Measurements from ENCODE around the gene ELFN1.

The ELFN1 gene

DNA sequence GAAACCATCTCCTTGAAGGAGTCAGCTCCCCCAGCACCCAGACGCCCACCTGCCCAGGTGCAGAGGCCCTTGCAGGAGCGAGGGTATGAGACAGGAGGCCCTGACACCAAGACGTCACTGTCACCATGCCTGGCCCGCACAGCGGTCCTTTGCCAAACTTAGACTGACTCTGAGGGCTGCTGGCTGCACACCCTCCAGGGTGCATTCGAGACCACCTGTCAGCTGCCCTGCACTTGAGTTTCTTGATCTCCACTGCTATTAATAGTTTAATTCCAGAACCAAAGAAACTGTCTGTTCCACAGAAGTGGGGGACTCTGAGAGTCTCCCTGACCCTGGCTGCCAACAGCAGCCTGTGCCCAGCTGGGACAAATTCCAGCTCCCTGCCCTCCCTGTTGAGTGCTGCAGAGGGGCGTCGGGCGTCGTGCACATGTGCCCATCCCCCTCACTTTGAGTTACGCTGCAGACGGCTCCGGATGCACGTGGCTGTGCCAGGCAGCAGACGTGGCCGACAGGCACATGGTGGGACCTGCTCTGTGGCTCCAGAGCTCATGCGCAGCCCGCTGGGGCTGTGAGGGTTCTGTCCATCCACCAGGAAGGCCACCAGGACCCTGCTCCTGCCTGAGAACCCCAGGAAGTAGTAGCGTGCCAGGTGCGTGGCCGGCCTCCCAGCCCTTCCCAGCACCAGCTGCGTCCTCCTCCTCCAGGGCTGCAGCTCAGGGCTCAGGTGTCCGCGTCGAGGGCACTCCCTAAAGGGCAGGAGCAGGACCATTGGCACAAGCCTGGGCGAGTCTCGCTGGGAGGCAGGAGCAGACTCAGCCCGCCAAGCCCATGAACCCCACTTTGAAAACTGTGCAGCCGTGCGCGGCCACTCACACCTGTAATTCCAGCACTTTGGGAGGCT lies 24.8 kb downstream of the ELFN1 start:
- no peak for DNase-seq (ENCODE audit: low read depth in 2 of 2)

DNA sequence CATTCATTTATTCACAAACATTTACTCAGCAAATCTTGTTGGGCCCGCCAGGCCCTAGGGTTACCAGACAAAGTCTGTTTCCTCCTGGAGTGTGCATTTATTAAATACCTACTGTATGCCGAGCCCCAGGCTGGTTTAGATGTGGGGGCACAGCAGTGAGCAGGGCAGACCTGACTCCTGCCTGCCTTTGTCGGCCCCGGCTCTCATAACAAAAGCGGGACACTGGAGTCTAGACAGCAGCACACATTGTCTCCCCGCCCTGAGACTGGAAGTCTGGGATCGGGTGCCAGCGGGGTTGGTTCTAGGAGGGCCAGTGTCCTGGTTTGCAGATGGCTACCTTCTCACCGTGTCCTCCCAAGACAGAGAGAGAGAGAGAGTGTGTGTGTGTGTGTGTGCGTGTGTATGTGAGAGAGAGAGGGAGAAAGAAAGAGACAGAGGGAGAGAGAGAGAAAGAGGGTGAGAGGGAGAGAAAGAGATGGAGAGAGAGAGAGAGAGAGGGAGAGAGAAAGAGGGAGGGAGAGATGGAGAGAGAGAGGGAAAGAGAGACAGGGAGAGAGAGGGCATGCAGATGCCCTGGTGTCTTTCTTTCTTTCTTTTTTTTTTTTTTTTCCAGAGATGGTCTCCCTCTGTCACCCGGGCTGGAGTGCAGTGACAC lies 25.9 kb downstream of the ELFN1 start:
- no peak for DNase-seq (ENCODE audit: low read depth in 2 of 2)

DNA sequence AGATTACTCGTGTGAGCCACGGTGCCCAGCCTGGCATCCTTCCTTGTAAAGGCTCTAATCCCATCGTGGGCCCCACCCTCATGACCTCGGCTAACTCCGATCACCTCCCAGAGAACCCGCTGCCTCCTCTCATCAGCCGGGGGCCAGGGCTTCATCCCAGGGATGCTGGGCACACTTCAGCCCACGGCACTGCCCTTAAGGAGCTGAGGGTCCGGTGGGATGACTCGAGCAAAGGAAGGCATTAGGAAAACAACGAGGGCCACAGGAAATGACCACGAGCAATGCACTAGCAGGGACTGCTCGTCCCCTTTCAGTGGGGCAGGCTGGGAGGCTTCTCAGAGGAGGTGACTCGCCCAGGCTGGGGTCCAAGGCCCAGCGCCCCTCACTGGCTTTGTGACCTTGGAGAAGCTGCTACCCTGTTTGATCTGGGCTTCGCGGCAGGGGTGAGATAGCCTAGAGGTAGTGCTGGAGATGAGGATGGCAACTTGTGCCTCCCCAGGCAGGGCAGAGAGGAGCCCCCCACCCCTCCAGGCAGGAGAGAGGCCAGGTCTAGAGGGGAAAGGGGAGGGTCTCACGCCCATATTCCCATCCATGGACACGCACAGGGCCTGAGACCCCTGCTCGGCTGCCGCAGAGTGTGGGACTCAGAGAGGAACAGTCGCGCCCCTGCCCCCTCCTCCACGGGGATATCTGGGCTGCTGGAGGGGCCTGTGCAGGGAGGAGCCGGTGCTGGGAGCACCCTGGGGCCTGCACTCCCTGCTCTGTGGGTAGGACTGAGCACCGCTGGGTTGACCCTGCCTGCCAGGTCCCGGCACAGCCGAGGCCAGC lies 26.8 kb downstream of the ELFN1 start:
- no peak for DNase-seq (ENCODE audit: low read depth in 2 of 2)

- no peak for DNase-seq (ENCODE audit: low read depth in 2 of 2)
These were observed 27.5 kb downstream of the ELFN1 start for GRCh38 chr7:1697499-1698125.

DNA sequence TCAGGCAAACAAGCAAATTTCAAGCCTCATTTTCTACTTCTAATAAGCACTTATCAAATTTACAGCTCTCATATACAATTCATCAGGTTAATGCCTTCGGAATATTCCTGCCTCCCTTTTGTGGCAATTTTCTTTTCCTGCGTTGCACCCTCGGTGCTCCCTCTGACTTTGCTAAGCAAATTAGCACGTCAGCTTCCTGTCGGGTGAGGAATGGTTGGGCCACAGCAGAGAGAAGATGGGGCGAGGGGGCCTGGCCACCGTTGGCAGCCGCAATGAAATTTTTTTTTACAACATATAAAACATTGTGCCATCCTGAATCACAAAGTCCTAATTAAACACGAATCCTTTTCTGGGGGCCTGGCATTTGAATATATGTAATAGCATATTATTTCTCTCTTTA lies 28.1 kb downstream of the ELFN1 start:
- no peak for DNase-seq (ENCODE audit: low read depth in 2 of 2)

- no peak for DNase-seq (ENCODE audit: low read depth in 2 of 2)
These were observed 28.9 kb downstream of the ELFN1 start for GRCh38 chr7:1698951-1699350.

DNA sequence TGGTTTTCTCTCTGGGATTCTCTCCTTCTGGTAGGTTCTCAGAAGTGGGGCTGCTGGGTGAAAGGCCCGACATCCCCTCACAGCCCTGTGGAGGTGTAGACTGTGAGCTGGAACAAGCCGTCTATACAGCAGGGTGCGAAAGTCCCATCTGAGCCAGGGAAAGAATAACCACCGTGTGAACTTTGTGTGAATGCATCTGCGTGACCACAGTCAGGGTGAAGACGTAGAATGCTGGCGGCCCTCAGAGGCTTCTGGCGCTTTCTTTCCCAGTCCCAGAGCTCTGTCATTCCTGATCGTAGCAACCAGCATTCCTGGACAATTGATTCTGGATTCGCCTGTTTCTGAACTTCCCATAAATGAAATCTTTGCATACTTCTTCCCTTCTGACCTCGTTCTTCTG lies 30.0 kb downstream of the ELFN1 start:
- no peak for DNase-seq (ENCODE audit: low read depth in 2 of 2)

- DNase-seq (ENCODE audit: low read depth in 2 of 2), result no peak
These were observed 30.7 kb downstream of the ELFN1 start for GRCh38 chr7:1700536-1701333.

- DNase-seq (ENCODE audit: low read depth in 2 of 2), result no peak
These were observed 32.6 kb downstream of the ELFN1 start for GRCh38 chr7:1702652-1703051.

DNA sequence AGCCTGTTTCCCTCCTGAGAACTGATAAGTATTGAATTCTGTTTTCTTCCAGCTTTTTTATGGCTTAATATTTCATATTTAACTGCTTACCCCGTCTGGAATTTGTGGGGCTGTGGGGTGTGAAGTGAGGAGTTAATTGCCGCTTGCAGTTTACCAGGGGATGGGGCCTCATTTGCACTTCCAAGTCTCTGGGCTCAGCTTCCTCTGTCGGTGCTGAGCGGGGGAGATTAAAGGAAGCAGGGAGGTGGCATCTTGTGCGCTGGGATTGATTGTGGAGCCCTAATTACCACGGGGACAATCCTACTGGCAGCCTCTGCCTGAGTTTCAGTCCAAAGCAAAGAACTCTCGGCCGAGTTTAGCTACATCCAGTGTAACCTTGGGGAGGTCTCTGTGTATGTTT lies 33.4 kb downstream of the ELFN1 start:
- DNase-seq (ENCODE audit: low read depth in 2 of 2), result no peak

GRCh38 chr7:1703871-1704810 lies 34.1 kb downstream of the ELFN1 start:
- DNase-seq (ENCODE audit: low read depth in 2 of 2), result no peak

DNA sequence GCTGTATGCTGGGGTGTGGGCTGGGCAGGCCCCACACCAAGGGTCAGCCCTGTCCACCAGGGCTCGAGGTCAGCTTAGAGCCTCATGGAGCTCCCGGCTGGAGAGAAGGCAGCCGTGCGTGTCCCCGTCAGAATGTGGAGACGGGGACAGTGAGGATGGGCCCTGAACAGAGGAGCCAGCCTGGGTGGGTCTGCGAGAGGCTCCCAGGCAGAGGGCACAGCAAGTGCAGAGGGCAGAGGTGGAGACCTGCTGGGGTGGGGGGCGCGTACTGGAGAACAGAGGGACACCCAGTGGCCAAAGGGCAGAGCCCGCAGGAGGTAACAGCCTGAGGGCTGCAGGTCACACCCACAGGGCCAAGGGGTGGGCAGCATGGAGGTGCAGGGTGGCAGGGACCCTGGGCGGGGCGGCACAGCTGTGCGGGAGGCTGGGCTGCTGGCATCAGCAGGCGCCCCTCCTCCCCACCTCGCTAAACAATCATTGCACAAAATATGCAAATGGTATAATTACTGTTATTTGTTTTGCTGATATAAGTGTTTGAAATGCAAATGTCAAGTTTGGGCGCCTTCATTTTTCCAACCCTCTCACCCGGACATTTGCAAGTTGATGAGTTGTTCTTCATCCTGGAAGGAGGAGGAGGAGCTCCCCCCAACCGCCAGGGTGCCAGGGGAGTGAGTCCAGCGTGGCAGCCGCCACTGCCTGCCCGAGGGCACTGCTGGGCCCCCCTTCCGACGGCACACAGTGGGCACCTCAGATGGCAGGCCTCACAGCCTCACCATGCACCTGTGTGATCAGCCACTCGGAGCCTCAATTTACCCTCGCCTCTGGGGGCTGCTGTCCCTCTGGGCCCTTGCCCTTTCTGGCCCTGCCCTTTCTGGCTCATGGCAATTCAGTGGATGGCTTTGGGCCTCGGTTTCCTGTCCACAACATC lies 35.0 kb downstream of the ELFN1 start:
- DNase-seq (ENCODE audit: low read depth in 2 of 2), result no peak

DNA sequence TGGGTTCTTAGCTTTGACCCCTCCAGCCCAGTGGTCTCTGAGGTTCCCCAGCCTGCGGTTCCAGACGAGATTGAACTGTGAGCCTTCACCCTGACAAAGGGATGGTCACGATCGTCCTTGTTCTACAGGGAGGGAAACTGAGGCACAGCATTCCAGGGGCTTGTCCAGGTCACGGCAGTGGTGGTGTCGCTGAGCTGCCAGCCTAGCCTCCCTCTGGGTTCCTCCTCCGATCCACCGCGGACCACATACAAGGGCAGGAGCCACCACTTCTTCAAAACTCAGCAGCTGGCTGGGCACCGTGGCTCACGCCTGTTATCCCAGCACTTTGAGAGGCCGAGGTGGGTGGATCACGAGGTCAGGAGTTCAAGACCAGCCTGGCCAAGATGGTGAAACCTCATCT lies 35.8 kb downstream of the ELFN1 start:
- no peak for DNase-seq (ENCODE audit: low read depth in 2 of 2)

DNA sequence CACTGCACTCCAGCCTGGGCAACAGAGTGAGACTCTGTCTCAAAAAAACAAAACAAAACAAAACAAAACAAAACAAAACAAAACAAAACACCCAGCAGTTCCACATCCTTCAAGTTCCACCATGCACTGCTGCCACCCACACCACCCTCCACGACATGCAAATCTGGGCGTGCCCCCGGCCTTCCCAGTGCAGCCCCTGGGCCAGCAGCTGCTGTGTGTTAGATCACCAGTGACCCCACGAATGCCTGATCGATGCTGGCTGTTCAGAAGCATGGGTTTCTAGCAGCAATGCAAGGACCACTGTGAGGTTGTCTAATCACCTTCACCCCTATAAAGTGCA lies 36.3 kb downstream of the ELFN1 start:
- DNase-seq (ENCODE audit: low read depth in 2 of 2), result no peak

- no peak for DNase-seq (ENCODE audit: low read depth in 2 of 2)
These were observed 36.9 kb downstream of the ELFN1 start for GRCh38 chr7:1706721-1707613.

DNA sequence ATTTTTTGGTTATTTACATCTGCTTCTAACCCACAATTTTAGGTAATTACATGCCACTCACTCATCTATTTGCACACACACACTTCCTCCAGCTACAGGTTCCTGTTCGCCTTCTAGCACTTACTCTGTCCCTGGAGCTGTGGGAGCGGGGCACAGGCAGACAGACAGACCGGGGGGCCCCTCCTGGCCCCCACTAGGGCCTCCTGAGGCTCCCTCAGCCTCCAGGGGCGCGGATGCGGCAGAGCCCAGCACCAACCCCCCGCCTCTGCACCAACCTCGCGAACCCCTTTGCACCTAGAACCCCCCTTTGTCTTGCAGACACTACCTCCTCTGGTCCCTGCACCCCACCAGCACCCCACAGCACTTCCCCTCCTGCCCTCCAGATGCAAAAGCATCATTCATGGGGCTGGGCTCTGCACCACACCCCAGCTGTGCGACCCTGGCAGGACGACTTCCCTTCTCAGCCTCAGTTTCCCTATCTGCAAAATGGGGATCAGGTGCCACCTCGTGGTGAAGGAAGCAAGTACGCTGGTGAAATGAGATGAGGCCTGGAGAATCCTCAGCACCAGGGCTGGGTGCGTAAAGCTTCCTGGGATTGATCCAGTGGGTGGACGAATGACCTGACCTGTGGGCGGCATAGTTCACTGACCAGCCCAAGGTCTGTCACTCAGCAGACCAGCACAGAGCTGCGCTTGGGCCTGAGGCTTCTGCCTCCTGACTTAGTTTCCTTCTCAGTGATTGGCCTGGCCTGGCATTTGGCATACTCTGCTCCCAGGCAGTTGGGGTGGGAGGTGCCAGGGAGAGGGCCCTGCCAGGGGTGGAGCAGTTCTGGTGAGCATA lies 37.9 kb downstream of the ELFN1 start:
- DNase-seq (ENCODE audit: low read depth in 2 of 2), result no peak
